PC-9 (cell line): ENCODE data around the gene GRIK3. TPM values are rescaled to one million over a fixed set of nuclear protein-coding genes. Genes with fewer than 3 reads are reported as not detected.
"Not testable (repeated sequence)": the region's sequence is repeated elsewhere in the genome, so short reads cannot be mapped to it uniquely, and the experiment has no call there.

Experiments
- BruUV-seq: library from RNA; stranded (reverse); fragments of 400-500 nt; replicated peaks from 2 replicates; lab custom pipeline; 2021; lab: Mats Ljungman, UMichigan
- CTCF ChIA-PET: fragments of 300-600 bp; sonication (Branson Sonifier 250); formaldehyde crosslinking; loops from one replicate; lab custom pipeline; 2022; ENCODE audit warnings: antibody characterized with exemption; lab: Charles Lee
- POLR2A ChIA-PET: fragments of 300-600 bp; sonication (Branson Sonifier 250); formaldehyde crosslinking; loops from one replicate; lab custom pipeline; 2022; ENCODE audit warnings: antibody characterized with exemption; ENCODE audit not compliant: unreplicated experiment; lab: Charles Lee
- DNase-seq, 2 experiments: peaks; one replicate each; pipeline versions ENCODE4 v3.0.0 to v3.0.0-alpha.2; 2015 to 2022; ENCODE audit warnings: mixed read lengths in 1 of 2
- H2AFZ ChIP-seq: fragments of 200-600 bp; sonication (generic); 2 replicates; pipeline ENCODE4 v1.8.1; 2017; ENCODE audit warnings: antibody characterized with exemption
- H3F3A ChIP-seq: fragments of 200-600 bp; sonication (generic); 2 replicates; pipeline ENCODE4 v1.8.1; 2017; ENCODE audit warnings: antibody characterized with exemption, mild to moderate bottlenecking, low read depth; ENCODE audit not compliant: insufficient read depth
- H3K27ac ChIP-seq: fragments of 200-600 bp; sonication (generic); 2 replicates; pipeline ENCODE4 v1.6.1; 2016; ENCODE audit warnings: mixed run types
- H3K27me3 ChIP-seq: fragments of 200-600 bp; sonication (generic); 2 replicates; pipeline ENCODE4 v1.6.1; 2016; ENCODE audit warnings: low read depth, mixed run types; ENCODE audit not compliant: insufficient read depth
- H3K36me3 ChIP-seq: fragments of 200-600 bp; sonication (generic); 2 replicates; pipeline ENCODE4 v1.6.1; 2016; ENCODE audit warnings: low read depth, mixed run types
- H3K4me1 ChIP-seq: fragments of 200-600 bp; sonication (generic); replicated peaks from 2 replicates; pipeline ENCODE4 v1.6.1; 2016; ENCODE audit warnings: mixed run types; ENCODE audit not compliant: insufficient read depth
- H3K4me2 ChIP-seq: fragments of 200-600 bp; sonication (generic); 2 replicates; pipeline ENCODE4 v1.6.1; 2017; ENCODE audit warnings: mixed run types
- H3K4me3 ChIP-seq: fragments of 200-600 bp; sonication (generic); 2 replicates; pipeline ENCODE4 v1.6.1; 2016; ENCODE audit warnings: mixed run types
- H3K79me2 ChIP-seq: fragments of 200-600 bp; sonication (generic); 2 replicates; pipeline ENCODE4 v1.6.1; 2017; ENCODE audit warnings: low read depth, mixed run types
- H3K9me2 ChIP-seq: fragments of 200-600 bp; sonication (generic); 2 replicates; pipeline ENCODE4 v1.8.1; 2017; ENCODE audit warnings: mild to moderate bottlenecking; ENCODE audit not compliant: insufficient read depth
- H3K9me3 ChIP-seq: fragments of 200-600 bp; sonication (generic); 2 replicates; pipeline ENCODE4 v1.8.1; 2016; ENCODE audit warnings: low read depth; ENCODE audit not compliant: insufficient read depth
- H4K20me1 ChIP-seq: fragments of 200-600 bp; sonication (generic); 2 replicates; pipeline ENCODE4 v1.8.1; 2017; ENCODE audit not compliant: insufficient read depth
- EZH2 ChIP-seq: fragments of 200-600 bp; sonication (generic); IDR thresholded peaks from 2 replicates; pipeline ENCODE4 v1.8.0; 2017; ENCODE audit warnings: antibody characterized with exemption, low read depth
- intact Hi-C: fragments of 100-400 bp; cut with micrococcal nuclease; formaldehyde crosslinking; loops from one replicate; pipeline ENCODE4 v1.10.0; 2022; ENCODE audit not compliant: unreplicated experiment
- total RNA-seq: library from RNA; stranded (reverse); gene quantifications from 2 replicates; pipeline ENCODE4 v1.2.3, GENCODE V29; 2021
- TF ChIP-seq, protein P1 (sequence below): fragments of 200-600 bp; sonication (generic); conservative IDR thresholded peaks from 2 replicates; pipeline ENCODE4 v1.6.1; 2017; ENCODE audit warnings: mixed run types, antibody characterized with exemption, mild to moderate bottlenecking, moderate library complexity

Gene GRIK3
- total RNA-seq, 1 experiment from 2014 or later: not detected

DNA sequence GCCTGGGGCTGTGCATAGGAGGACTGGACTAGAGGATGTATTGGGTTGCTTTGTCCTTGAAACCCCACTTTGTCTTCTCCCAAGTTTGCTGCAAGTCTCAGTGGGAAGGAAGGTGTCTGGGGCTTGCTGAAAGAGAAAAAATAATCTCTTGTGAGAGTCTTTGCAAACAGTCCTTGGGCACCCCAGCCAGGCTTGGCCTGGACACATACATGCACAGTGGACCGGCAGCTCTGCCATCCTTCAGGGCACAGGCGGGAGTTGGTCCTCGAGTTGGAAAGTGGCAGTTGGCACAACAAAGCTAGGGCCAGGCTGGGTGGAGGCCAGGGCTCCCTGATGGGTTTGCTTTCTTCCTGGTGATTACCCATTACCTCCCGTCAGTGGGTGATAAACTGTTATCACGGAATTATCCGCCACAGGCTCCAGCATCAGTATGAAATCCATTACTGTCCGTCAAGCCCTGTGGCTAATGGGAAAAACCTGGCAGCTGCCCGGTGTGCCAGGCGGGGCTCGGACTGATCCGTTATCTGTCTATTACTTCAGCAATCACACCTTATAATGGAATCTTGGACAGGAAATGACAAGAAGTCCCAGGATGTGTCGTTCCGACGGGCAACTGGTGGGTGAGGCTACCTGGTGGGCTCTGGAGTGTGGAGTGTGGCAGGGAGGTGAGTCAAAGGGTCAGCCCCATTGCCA, 265.7 kb downstream of the GRIK3 start:
- BruUV-seq: no TSS peak
- Histone ChIP-seq H3K4me3 (no peak overlapping the region), H3K4me2 (no peak overlapping the region), H4K20me1 (no peaks in the 10 kb centered on the region), H3K27ac (no peak overlapping the region), H3K79me2 (no peaks in the 10 kb centered on the region), H3K36me3 (no peaks in the 10 kb centered on the region), H3K4me1 (no peaks in the 10 kb centered on the region), H3F3A (no peaks in the 10 kb centered on the region), H2AFZ (no peak overlapping the region), H3K27me3 (peaks cover 54% of the 10 kb centered on the region), H3K9me3 (no peaks in the 10 kb centered on the region), H3K9me2 (no peaks in the 10 kb centered on the region)
- CTCF ChIA-PET: no interaction called here
- TF ChIP-seq, protein P1, sequence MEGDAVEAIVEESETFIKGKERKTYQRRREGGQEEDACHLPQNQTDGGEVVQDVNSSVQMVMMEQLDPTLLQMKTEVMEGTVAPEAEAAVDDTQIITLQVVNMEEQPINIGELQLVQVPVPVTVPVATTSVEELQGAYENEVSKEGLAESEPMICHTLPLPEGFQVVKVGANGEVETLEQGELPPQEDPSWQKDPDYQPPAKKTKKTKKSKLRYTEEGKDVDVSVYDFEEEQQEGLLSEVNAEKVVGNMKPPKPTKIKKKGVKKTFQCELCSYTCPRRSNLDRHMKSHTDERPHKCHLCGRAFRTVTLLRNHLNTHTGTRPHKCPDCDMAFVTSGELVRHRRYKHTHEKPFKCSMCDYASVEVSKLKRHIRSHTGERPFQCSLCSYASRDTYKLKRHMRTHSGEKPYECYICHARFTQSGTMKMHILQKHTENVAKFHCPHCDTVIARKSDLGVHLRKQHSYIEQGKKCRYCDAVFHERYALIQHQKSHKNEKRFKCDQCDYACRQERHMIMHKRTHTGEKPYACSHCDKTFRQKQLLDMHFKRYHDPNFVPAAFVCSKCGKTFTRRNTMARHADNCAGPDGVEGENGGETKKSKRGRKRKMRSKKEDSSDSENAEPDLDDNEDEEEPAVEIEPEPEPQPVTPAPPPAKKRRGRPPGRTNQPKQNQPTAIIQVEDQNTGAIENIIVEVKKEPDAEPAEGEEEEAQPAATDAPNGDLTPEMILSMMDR: no peak
- no peak for TF ChIP-seq EZH2
- intact Hi-C loops: no loop called here
- POLR2A ChIA-PET: no interaction called here
- no peak for DNase-seq

DNA sequence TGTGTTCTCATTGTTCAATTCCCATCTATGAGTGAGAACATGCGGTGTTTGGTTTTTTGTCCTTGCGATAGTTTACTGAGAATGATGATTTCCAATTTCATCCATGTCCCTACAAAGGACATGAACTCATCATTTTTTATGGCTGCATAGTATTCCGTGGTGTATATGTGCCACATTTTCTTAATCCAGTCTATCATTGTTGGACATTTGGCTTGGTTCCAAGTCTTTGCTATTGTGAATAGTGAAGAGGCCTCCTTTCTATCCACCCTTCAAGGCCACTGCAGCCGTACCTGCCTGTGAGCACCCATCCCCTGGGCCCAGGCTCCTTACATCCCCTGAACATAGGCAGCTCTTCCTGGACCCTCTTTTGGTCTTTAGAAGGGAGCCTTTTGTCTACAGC, 266.9 kb downstream of the GRIK3 start:
- H3K79me2 ChIP-seq, BruUV-seq, H3K9me2 ChIP-seq, intact Hi-C loops, H3K36me3 ChIP-seq, POLR2A ChIA-PET, H3K4me2 ChIP-seq, H3K27ac ChIP-seq, CTCF ChIA-PET, H3F3A ChIP-seq, H3K9me3 ChIP-seq, H3K4me1 ChIP-seq, H3K4me3 ChIP-seq, H2AFZ ChIP-seq, H4K20me1 ChIP-seq, DNase-seq: not testable (repeated sequence)
- H3K27me3 ChIP-seq: peaks cover 46% of the 10 kb centered on the region

DNA sequence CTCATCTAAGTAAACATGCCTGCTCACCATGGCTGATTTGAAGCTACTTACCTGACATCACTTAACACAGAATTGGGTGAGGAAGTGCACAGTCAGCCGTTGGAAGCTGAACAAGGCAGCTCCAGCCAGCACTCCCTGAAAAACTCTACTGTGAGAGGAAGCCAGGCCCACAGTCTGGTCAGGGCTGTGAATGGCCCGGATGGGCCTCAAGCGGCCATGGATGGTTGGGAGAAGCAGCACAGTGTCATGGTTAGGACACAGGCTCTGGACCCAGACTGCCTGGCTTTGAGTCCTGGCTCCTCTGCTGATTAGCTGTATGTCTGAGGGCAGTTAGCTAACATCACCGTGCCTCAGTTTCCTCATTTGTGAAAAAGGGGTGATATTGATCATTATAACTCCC, 267.8 kb downstream of the GRIK3 start:
- Histone ChIP-seq H3K4me1 (peaks cover under 1% of the 10 kb centered on the region; the same call in 1 of the 2 replicates), H3K4me2 (no peak overlapping the region), H4K20me1 (no peaks in the 10 kb centered on the region), H3K27ac (no peak overlapping the region), H3K79me2 (no peaks in the 10 kb centered on the region), H2AFZ (no peak overlapping the region), H3K9me2 (no peaks in the 10 kb centered on the region), H3K9me3 (no peaks in the 10 kb centered on the region), H3K4me3 (no peak overlapping the region), H3F3A (no peaks in the 10 kb centered on the region), H3K27me3 (peaks cover 38% of the 10 kb centered on the region), H3K36me3 (no peaks in the 10 kb centered on the region)
- TF ChIP-seq EZH2: no peak
- TF ChIP-seq, protein P1: no peak
- no TSS peak for BruUV-seq
- ChIA-PET POLR2A (no interaction called here), CTCF (no interaction called here)
- intact Hi-C loops: no loop called here
- no peak for DNase-seq
